PC-3 (cell line): ENCODE data around the gene USP12. TPM values are rescaled to one million over a fixed set of nuclear protein-coding genes. Genes with fewer than 3 reads are reported as not detected.

ENCODE experiments used
- ATAC-seq: fragments of 200-7000 bp; cut with Tn5 transposase; 2 replicates; pipeline ENCODE4 v1.9.1; 2020; ENCODE audit warnings: mild to moderate bottlenecking, moderate library complexity
- BruUV-seq: library from RNA; stranded (reverse); fragments of 400-500 nt; replicated peaks from 2 replicates; lab custom pipeline; 2021; lab: Mats Ljungman, UMichigan
- CTCF ChIA-PET: fragments of 300-600 bp; sonication (Branson Sonifier 250); formaldehyde crosslinking; loops from one replicate; lab custom pipeline; 2022; ENCODE audit warnings: antibody characterized with exemption; lab: Charles Lee
- POLR2A ChIA-PET: fragments of 300-600 bp; sonication (Branson Sonifier 250); formaldehyde crosslinking; loops from one replicate; lab custom pipeline; 2022; ENCODE audit warnings: antibody characterized with exemption; ENCODE audit not compliant: unreplicated experiment; lab: Charles Lee
- DNase-seq: peaks from one replicate; pipeline ENCODE4 v3.0.0-alpha.2; 2015
- H2AFZ ChIP-seq: fragments of 300-600 bp; sonication (generic); 2 replicates; pipeline ENCODE4 v1.6.0; 2016; ENCODE audit warnings: antibody characterized with exemption, low read length
- H3F3A ChIP-seq: fragments of 300-600 bp; sonication (generic); one replicate; pipeline ENCODE4 v1.6.0; 2017; ENCODE audit warnings: antibody characterized with exemption, low read length, control low read depth, mild to moderate bottlenecking; ENCODE audit not compliant: unreplicated experiment
- H3K27ac ChIP-seq: fragments of 300-600 bp; sonication (generic); 2 replicates; pipeline ENCODE4 v1.5.1; 2016; ENCODE audit warnings: mild to moderate bottlenecking, low read length
- H3K27me3 ChIP-seq: fragments of 300-600 bp; sonication (generic); 2 replicates; pipeline ENCODE4 v1.6.1; 2016; ENCODE audit warnings: low read length, mixed read lengths
- H3K36me3 ChIP-seq: fragments of 300-600 bp; sonication (generic); 2 replicates; pipeline ENCODE4 v1.6.1; 2016; ENCODE audit warnings: low read depth, mixed run types, low read length, mixed read lengths
- H3K4me1 ChIP-seq: fragments of 300-600 bp; sonication (generic); 2 replicates; pipeline ENCODE4 v1.5.1; 2016; ENCODE audit warnings: low read length; ENCODE audit not compliant: insufficient read depth
- H3K4me2 ChIP-seq: fragments of 300-600 bp; sonication (generic); 2 replicates; pipeline ENCODE4 v1.6.0; 2016; ENCODE audit warnings: low read length
- H3K4me3 ChIP-seq: fragments of 300-600 bp; sonication (generic); 2 replicates; pipeline ENCODE4 v1.5.1; 2016; ENCODE audit warnings: mild to moderate bottlenecking, low read length, mixed read lengths
- H3K79me2 ChIP-seq: fragments of 300-600 bp; sonication (generic); 2 replicates; pipeline ENCODE4 v1.6.1; 2017; ENCODE audit warnings: low read length, mixed read lengths
- H3K9ac ChIP-seq: fragments of 300-600 bp; sonication (generic); 2 replicates; pipeline ENCODE4 v1.6.0; 2016; ENCODE audit warnings: mild to moderate bottlenecking, low read length
- H3K9me2 ChIP-seq: fragments of 300-600 bp; sonication (generic); replicated peaks from 2 replicates; pipeline ENCODE4 v1.6.1; 2016; ENCODE audit warnings: mixed run types, low read length, mixed read lengths
- H3K9me3 ChIP-seq: fragments of 300-600 bp; sonication (generic); 2 replicates; pipeline ENCODE4 v1.6.1; 2016; ENCODE audit warnings: low read length, mixed read lengths
- H4K20me1 ChIP-seq: fragments of 300-600 bp; sonication (generic); 2 replicates; pipeline ENCODE4 v1.6.1; 2016; ENCODE audit warnings: low read length, mixed read lengths
- EZH2 ChIP-seq: fragments of 300-600 bp; sonication (generic); IDR thresholded peaks from one replicate; pipeline ENCODE4 v1.6.1; 2017; ENCODE audit warnings: antibody characterized with exemption, mild to moderate bottlenecking, low read length; ENCODE audit not compliant: unreplicated experiment
- EZH2phosphoT487 ChIP-seq: fragments of 300-600 bp; sonication (generic); IDR thresholded peaks from 2 replicates; pipeline ENCODE4 v1.6.1; 2018; ENCODE audit warnings: mild to moderate bottlenecking, antibody characterized with exemption, low read length, borderline replicate concordance
- intact Hi-C: fragments of 100-400 bp; cut with micrococcal nuclease; formaldehyde crosslinking; loops from 2 replicates; pipeline ENCODE4 v1.9.0; 2023
- total RNA-seq: library from RNA; depleted of rRNA; stranded (reverse); fragments of >200 nt; gene quantifications from 2 replicates; pipeline ENCODE4 v1.2.3, GENCODE V29; 2014
- TF ChIP-seq, protein P1 (sequence below): fragments of 300-600 bp; sonication (generic); conservative IDR thresholded peaks from 2 replicates; pipeline ENCODE4 v1.5.1; 2017; ENCODE audit warnings: antibody characterized with exemption, low read depth, mild to moderate bottlenecking, low read length

Gene USP12
- total RNA-seq, 1 experiment from 2014 or later, result 24.2 TPM

DNA sequence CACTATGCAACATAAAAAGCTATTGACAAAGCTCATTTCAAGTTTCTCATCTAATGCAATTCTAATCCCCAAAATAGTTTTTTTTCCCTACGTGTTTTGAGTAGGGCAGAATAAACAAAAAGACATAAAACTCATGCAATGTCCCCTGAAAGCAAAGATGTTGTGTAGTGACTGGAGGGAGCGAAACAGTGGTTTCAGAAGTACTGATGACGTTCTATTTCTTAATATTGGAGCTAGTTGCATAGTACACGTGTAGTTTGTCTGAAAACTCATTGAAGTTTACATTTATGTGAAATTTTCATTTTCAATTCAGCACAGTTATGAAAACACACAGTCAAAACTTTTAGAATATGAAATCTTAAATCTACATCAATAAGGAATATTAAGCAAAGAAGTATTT lies 31.6 kb downstream of the USP12 start:
- BruUV-seq, result no TSS peak
- ChIA-PET CTCF (no interaction called here), POLR2A (no interaction called here)
- ATAC-seq (no peak), DNase-seq (no peak)
- Histone ChIP-seq H4K20me1 (peaks cover 12% of the 10 kb centered on the region; the same call in 1 of the 2 replicates), H3K36me3 (peaks cover 13% of the 10 kb centered on the region), H3K4me1 (no peaks in the 10 kb centered on the region; the same call in 1 of the 2 replicates), H3K27ac (no peak overlapping the region), H3K9ac (no peak overlapping the region), H2AFZ (no peak overlapping the region), H3K4me2 (no peak overlapping the region), H3K4me3 (no peak overlapping the region), H3F3A (no peaks in the 10 kb centered on the region), H3K27me3 (no peaks in the 10 kb centered on the region), H3K9me3 (no peaks in the 10 kb centered on the region), H3K9me2 (no peaks in the 10 kb centered on the region), H3K79me2 (peaks cover 96% of the 10 kb centered on the region)
- no peak for TF ChIP-seq EZH2phosphoT487
- TF ChIP-seq EZH2, result no peak
- TF ChIP-seq, protein P1, sequence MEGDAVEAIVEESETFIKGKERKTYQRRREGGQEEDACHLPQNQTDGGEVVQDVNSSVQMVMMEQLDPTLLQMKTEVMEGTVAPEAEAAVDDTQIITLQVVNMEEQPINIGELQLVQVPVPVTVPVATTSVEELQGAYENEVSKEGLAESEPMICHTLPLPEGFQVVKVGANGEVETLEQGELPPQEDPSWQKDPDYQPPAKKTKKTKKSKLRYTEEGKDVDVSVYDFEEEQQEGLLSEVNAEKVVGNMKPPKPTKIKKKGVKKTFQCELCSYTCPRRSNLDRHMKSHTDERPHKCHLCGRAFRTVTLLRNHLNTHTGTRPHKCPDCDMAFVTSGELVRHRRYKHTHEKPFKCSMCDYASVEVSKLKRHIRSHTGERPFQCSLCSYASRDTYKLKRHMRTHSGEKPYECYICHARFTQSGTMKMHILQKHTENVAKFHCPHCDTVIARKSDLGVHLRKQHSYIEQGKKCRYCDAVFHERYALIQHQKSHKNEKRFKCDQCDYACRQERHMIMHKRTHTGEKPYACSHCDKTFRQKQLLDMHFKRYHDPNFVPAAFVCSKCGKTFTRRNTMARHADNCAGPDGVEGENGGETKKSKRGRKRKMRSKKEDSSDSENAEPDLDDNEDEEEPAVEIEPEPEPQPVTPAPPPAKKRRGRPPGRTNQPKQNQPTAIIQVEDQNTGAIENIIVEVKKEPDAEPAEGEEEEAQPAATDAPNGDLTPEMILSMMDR, result no peak
- intact Hi-C loops, result no loop called here

DNA sequence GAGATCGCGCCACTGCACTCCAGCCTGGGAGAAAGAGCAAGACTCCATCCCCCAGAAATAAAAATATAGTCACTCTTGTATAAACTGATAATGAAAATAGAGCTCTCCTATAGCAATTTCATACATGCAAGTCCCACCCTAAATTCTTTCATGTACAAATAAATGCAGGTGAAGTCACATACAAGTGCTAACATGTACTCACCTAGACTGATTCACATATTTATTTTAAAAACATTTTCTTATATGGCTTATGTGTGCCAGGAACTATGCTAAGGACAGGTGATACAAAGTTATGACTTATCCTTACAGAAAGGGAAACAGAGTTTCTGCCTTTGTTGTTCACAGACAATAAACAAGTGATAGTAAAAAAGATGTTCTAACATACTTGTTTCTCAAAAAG lies 32.0 kb downstream of the USP12 start:
- TF ChIP-seq, protein P1, result no peak
- ATAC-seq (no peak), DNase-seq (no peak)
- H4K20me1 ChIP-seq, result peaks cover 12% of the 10 kb centered on the region; the same call in 1 of the 2 replicates
- H3K9me3 ChIP-seq, result no peaks in the 10 kb centered on the region
- peaks cover 96% of the 10 kb centered on the region for H3K79me2 ChIP-seq
- no TSS peak for BruUV-seq
- H3K4me2 ChIP-seq, result no peak overlapping the region
- no peaks in the 10 kb centered on the region for H3K27me3 ChIP-seq
- no peak overlapping the region for H3K9ac ChIP-seq
- H3K4me3 ChIP-seq, result no peak overlapping the region
- ChIA-PET POLR2A (no interaction called here), CTCF (no interaction called here)
- H3F3A ChIP-seq, result no peaks in the 10 kb centered on the region
- no peak overlapping the region for H2AFZ ChIP-seq
- no peaks in the 10 kb centered on the region for H3K9me2 ChIP-seq
- H3K27ac ChIP-seq, result no peak overlapping the region
- peaks cover 13% of the 10 kb centered on the region for H3K36me3 ChIP-seq
- intact Hi-C loops, result no loop called here
- H3K4me1 ChIP-seq, result peaks cover 4% of the 10 kb centered on the region

DNA sequence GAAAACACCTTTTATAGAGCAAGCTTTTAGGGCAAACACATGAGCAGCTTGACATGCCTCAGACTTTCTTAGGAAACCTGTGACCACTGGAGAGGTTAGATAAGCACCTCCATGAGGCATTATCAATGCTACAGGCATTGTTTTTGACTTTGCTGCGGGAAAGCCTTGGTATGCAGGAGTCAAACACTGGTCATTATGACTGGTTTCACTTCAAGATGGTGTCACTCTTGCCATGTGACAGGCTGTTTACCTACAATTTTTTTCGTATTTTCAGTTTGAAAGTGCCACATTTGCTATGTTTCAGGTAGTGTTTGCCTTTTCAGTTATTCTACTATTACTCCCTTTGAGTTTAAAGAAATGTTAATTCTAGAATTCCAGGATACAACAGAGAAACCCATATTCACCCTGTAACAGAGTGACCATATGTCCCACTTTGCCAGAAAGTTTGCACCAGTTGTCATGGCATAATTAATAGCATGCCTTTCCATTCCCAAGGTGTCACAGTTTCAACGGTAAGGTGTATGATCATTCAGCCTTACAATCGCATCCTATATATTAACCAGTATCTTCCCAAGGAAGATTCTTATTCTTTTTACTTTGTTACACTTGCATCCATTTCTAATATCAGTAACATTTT lies 33.0 kb downstream of the USP12 start:
- H3K4me2 ChIP-seq, result no peak overlapping the region
- H3K36me3 ChIP-seq, result peaks cover 13% of the 10 kb centered on the region
- H3K4me3 ChIP-seq, result no peak overlapping the region
- TF ChIP-seq EZH2 (no peak), EZH2phosphoT487 (no peak)
- TF ChIP-seq, protein P1, result no peak
- H3K9me3 ChIP-seq, result no peaks in the 10 kb centered on the region
- H3K79me2 ChIP-seq, result peaks cover 96% of the 10 kb centered on the region
- H3K4me1 ChIP-seq, result peaks cover 7% of the 10 kb centered on the region
- no peak overlapping the region for H2AFZ ChIP-seq
- no peaks in the 10 kb centered on the region for H3K27me3 ChIP-seq
- intact Hi-C loops, result no loop called here
- no peak overlapping the region for H3K9ac ChIP-seq
- H3K9me2 ChIP-seq, result no peaks in the 10 kb centered on the region
- BruUV-seq, result no TSS peak
- H4K20me1 ChIP-seq, result peaks cover 12% of the 10 kb centered on the region; the same call in 1 of the 2 replicates
- DNase-seq (no peak), ATAC-seq (no peak)
- ChIA-PET POLR2A (no interaction called here), CTCF (no interaction called here)
- no peak overlapping the region for H3K27ac ChIP-seq
- H3F3A ChIP-seq, result no peaks in the 10 kb centered on the region
